HepG2 (cell line): ENCODE results near the gene MPV17L2. TPM values are rescaled to one million over a fixed set of nuclear protein-coding genes. Genes with fewer than 3 reads are reported as not detected.
A peak's percentile ranks its signal among the peaks of the same experiment; 100 is the strongest.

Source experiments
- ATF7-NPFF ChIP-seq: sonication (generic); formaldehyde crosslinking; IDR thresholded peaks from 2 replicates; pipeline ENCODE4 v1.8.1; 2023; ENCODE audit warnings: mild to moderate bottlenecking, low read depth, missing genetic modification reagents, moderate library complexity
- E2F5 ChIP-seq: sonication (generic); formaldehyde crosslinking; conservative IDR thresholded peaks from 2 replicates; pipeline ENCODE4 v1.4.0; 2020; ENCODE audit warnings: missing genetic modification reagents
- HDAC6 ChIP-seq: fragments of 200-600 bp; sonication (generic); IDR thresholded peaks from 2 replicates; pipeline ENCODE4 v1.7.0; 2017; ENCODE audit warnings: mild to moderate bottlenecking, antibody characterized with exemption, low read length, low read depth
- HIVEP1 ChIP-seq: sonication (generic); formaldehyde crosslinking; IDR thresholded peaks from 2 replicates; pipeline ENCODE4 v1.4.0; 2020; ENCODE audit warnings: mild to moderate bottlenecking, missing genetic modification reagents
- HMGA1 ChIP-seq: sonication (generic); formaldehyde crosslinking; conservative IDR thresholded peaks from 2 replicates; pipeline ENCODE4 v1.4.0; 2020; ENCODE audit warnings: missing genetic modification reagents
- HOXA7 ChIP-seq: sonication (generic); formaldehyde crosslinking; IDR thresholded peaks from 2 replicates; pipeline ENCODE4 v1.8.1; 2022; ENCODE audit warnings: mild to moderate bottlenecking, missing genetic modification reagents, moderate library complexity
- JARID2 ChIP-seq: sonication (generic); formaldehyde crosslinking; IDR thresholded peaks from 2 replicates; pipeline ENCODE4 v1.8.1; 2023; ENCODE audit warnings: missing genetic modification reagents, inconsistent platforms; ENCODE audit not compliant: insufficient replicate concordance
- MAFG ChIP-seq: sonication (generic); formaldehyde crosslinking; IDR thresholded peaks from 2 replicates; pipeline ENCODE4 v1.5.1; 2020; ENCODE audit warnings: mild to moderate bottlenecking, missing genetic modification reagents
- MED13 ChIP-seq: sonication (generic); formaldehyde crosslinking; IDR thresholded peaks from 2 replicates; pipeline ENCODE4 v1.5.0; 2020; ENCODE audit warnings: missing genetic modification reagents
- MIER3 ChIP-seq: IDR thresholded peaks from 2 replicates; pipeline ENCODE4 v1.6.1; 2016; ENCODE audit warnings: missing compliant biosample characterization, borderline replicate concordance
- MXI1 ChIP-seq: IDR thresholded peaks from 3 replicates; pipeline ENCODE4 v1.6.1; 2012; ENCODE audit warnings: low read depth, low read length, inconsistent platforms, borderline replicate concordance
- RCOR2 ChIP-seq: IDR thresholded peaks from 2 replicates; pipeline ENCODE4 v1.6.1; 2016; ENCODE audit warnings: missing biosample characterization, missing genetic modification reagents
- ZBTB42 ChIP-seq: sonication (generic); formaldehyde crosslinking; IDR thresholded peaks from 2 replicates; pipeline ENCODE4 v1.5.0; 2020; ENCODE audit warnings: mild to moderate bottlenecking, missing genetic modification reagents
- ZFAT ChIP-seq: sonication (generic); formaldehyde crosslinking; conservative IDR thresholded peaks from 2 replicates; pipeline ENCODE4 v1.8.1; 2023; ENCODE audit warnings: missing genetic modification reagents, inconsistent platforms
- ZNF326 ChIP-seq: sonication (generic); formaldehyde crosslinking; IDR thresholded peaks from 2 replicates; pipeline ENCODE4 v1.4.0; 2020; ENCODE audit warnings: missing genetic modification reagents, borderline replicate concordance
- ZNF34 ChIP-seq: sonication (generic); formaldehyde crosslinking; IDR thresholded peaks from 2 replicates; pipeline ENCODE4 v1.4.0; 2020; ENCODE audit warnings: mild to moderate bottlenecking, missing genetic modification reagents, borderline replicate concordance
- ZNF556 ChIP-seq: sonication (generic); formaldehyde crosslinking; IDR thresholded peaks from 2 replicates; pipeline ENCODE4 v1.4.0; 2020; ENCODE audit warnings: mild to moderate bottlenecking, missing genetic modification reagents, borderline replicate concordance
- ZNF710 ChIP-seq: sonication (generic); formaldehyde crosslinking; IDR thresholded peaks from 2 replicates; pipeline ENCODE4 v1.5.0; 2020; ENCODE audit warnings: mild to moderate bottlenecking, missing genetic modification reagents, borderline replicate concordance
- ZNF737 ChIP-seq: sonication (generic); formaldehyde crosslinking; IDR thresholded peaks from 2 replicates; pipeline ENCODE4 v1.5.0; 2020; ENCODE audit warnings: missing genetic modification reagents, mild to moderate bottlenecking, borderline replicate concordance
- ZNF766 ChIP-seq: sonication (generic); formaldehyde crosslinking; IDR thresholded peaks from 2 replicates; pipeline ENCODE4 v1.5.0; 2020; ENCODE audit warnings: missing genetic modification reagents, borderline replicate concordance
- ZNF773 ChIP-seq: sonication (generic); formaldehyde crosslinking; IDR thresholded peaks from 2 replicates; pipeline ENCODE4 v1.4.0; 2020; ENCODE audit warnings: missing genetic modification reagents, borderline replicate concordance
- ZNF777 ChIP-seq: sonication (generic); formaldehyde crosslinking; IDR thresholded peaks from 2 replicates; pipeline ENCODE4 v1.4.0; 2020; ENCODE audit warnings: missing genetic modification reagents
- polyA plus RNA-seq, 8 experiments: library from polyadenylated mRNA; depleted of rRNA in 3 of 8; stranded (reverse) in 7 of 8; unstranded in 1 of 8; fragments of >200 nt; fragmentation: Illumina TruSeq in 4 of 8; extraction: Trizol in 4 of 8; gene quantifications; 2 replicates each; pipeline versions ENCODE4 v1.2.1 to v1.2.3, GENCODE V29; 2011 to 2016; ENCODE audit warnings: low read depth in 4 of 8, missing spikeins in 1 of 8, mixed read lengths in 1 of 8; ENCODE audit not compliant: insufficient read depth in 1 of 8
- total RNA-seq, 5 experiments: library from RNA; depleted of rRNA; stranded (reverse); fragments of >200 nt; fragmentation: Illumina TruSeq; extraction: Trizol; gene quantifications; 2 replicates each; pipeline ENCODE4 v1.2.3, GENCODE V29; 2016; ENCODE audit warnings: low read depth in 1 of 5
- TF ChIP-seq, protein P1 (sequence below): sonication (generic); formaldehyde crosslinking; IDR thresholded peaks from 2 replicates; pipeline ENCODE4 v1.5.1; 2020; ENCODE audit warnings: mild to moderate bottlenecking, missing genetic modification reagents, moderate library complexity
- TF ChIP-seq, protein P2 (sequence below): sonication (generic); formaldehyde crosslinking; IDR thresholded peaks from 2 replicates; pipeline ENCODE4 v1.4.0; 2020; ENCODE audit warnings: missing genetic modification reagents, low read depth, mild to moderate bottlenecking, borderline replicate concordance

MPV17L2 gene
- total and polyA plus RNA-seq, 2 of the 13 experiments (the other 11 are each of a cell fraction or from before 2014, with no cell fraction given) = 13.6 to 16.7 TPM

DNA sequence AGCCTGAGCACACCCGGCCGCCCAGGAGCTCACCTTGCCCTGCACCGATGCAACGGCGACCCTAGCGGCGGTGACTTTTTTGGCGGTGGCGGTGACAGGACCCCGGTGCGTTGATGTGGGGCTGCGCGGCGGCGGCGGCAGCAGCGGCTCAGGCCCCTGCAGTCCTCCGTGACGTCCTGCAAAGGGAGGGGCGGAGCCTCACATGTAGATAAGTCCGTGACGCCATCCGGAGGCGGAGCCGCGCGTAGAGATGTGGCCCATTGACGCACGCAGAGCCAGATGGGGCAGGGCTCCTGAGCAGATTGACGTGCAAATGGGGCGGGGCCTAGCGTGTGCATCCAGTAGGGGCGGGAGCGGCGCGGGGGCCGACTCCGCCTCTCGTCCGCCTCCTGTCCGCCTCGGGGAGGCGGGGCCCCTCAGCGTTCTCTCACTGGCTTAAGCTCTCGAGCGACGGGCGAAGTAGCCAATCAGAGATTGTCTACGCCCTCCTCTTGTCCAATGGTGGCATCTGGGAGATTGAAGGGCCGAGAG is 10.9 kb downstream of the MPV17L2 start, which contains the start of gene RAB3A (continued):
- TF ChIP-seq, protein P1, sequence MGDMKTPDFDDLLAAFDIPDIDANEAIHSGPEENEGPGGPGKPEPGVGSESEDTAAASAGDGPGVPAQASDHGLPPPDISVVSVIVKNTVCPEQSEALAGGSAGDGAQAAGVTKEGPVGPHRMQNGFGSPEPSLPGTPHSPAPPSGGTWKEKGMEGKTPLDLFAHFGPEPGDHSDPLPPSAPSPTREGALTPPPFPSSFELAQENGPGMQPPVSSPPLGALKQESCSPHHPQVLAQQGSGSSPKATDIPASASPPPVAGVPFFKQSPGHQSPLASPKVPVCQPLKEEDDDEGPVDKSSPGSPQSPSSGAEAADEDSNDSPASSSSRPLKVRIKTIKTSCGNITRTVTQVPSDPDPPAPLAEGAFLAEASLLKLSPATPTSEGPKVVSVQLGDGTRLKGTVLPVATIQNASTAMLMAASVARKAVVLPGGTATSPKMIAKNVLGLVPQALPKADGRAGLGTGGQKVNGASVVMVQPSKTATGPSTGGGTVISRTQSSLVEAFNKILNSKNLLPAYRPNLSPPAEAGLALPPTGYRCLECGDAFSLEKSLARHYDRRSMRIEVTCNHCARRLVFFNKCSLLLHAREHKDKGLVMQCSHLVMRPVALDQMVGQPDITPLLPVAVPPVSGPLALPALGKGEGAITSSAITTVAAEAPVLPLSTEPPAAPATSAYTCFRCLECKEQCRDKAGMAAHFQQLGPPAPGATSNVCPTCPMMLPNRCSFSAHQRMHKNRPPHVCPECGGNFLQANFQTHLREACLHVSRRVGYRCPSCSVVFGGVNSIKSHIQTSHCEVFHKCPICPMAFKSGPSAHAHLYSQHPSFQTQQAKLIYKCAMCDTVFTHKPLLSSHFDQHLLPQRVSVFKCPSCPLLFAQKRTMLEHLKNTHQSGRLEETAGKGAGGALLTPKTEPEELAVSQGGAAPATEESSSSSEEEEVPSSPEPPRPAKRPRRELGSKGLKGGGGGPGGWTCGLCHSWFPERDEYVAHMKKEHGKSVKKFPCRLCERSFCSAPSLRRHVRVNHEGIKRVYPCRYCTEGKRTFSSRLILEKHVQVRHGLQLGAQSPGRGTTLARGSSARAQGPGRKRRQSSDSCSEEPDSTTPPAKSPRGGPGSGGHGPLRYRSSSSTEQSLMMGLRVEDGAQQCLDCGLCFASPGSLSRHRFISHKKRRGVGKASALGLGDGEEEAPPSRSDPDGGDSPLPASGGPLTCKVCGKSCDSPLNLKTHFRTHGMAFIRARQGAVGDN (CRISPR knock-in tag) = peak; percentile 54
- no peak for TF ChIP-seq MED13 (CRISPR knock-in tag)
- no peak for TF ChIP-seq ZNF766 (CRISPR knock-in tag)
- no peak for TF ChIP-seq ZNF773
- TF ChIP-seq ZNF34 = no peak
- TF ChIP-seq, protein P2, sequence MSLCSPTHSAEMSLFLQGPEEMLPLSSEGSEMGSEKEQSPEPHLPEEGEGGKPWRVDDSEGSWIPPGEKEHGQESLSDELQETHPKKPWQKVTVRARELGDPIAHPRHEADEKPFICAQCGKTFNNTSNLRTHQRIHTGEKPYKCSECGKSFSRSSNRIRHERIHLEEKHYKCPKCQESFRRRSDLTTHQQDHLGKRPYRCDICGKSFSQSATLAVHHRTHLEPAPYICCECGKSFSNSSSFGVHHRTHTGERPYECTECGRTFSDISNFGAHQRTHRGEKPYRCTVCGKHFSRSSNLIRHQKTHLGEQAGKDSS = no peak
- TF ChIP-seq ZNF326 = no peak
- TF ChIP-seq HDAC6 = no peak
- TF ChIP-seq MIER3 = 0 out of 2 replicates have a peak, but pooled peaks have one; percentile 25
- no peak for TF ChIP-seq RCOR2 (CRISPR knock-in tag)
- TF ChIP-seq ZNF737 (CRISPR knock-in tag) = no peak
- no peak for TF ChIP-seq HOXA7
- peak; percentile 22; the same call in 1 of the 3 replicates for TF ChIP-seq MXI1
- no peak for TF ChIP-seq ZFAT (CRISPR knock-in tag)
- TF ChIP-seq JARID2 = no peak
- no peak for TF ChIP-seq ZNF556 (CRISPR knock-in tag)
- 0 out of 2 replicates have a peak, but pooled peaks have one; percentile 41 for TF ChIP-seq ZNF777 (CRISPR knock-in tag)
- TF ChIP-seq E2F5 (CRISPR knock-in tag) = no peak
- TF ChIP-seq HMGA1 (CRISPR knock-in tag) = no peak
- TF ChIP-seq ZNF710 (CRISPR knock-in tag) = peak; percentile 71; the same call in 1 of the 2 replicates
- no peak for TF ChIP-seq MAFG
- TF ChIP-seq ZBTB42 (CRISPR knock-in tag) = no peak
- no peak for TF ChIP-seq HIVEP1 (CRISPR knock-in tag)
- no peak for TF ChIP-seq ATF7-NPFF
